HEK293T (cell line): ENCODE data around the gene ZNF367.

Experiments used
- CTBP1 ChIP-seq: fragments of 450-650 bp; IDR thresholded peaks from 2 replicates; pipeline ENCODE4 v1.6.1; 2016; ENCODE audit warnings: borderline replicate concordance
- FOXM1 ChIP-seq: fragments of 450-650 bp; IDR thresholded peaks from 2 replicates; pipeline ENCODE4 v1.6.1; 2017; ENCODE audit warnings: mild to moderate bottlenecking, borderline replicate concordance

DNA sequence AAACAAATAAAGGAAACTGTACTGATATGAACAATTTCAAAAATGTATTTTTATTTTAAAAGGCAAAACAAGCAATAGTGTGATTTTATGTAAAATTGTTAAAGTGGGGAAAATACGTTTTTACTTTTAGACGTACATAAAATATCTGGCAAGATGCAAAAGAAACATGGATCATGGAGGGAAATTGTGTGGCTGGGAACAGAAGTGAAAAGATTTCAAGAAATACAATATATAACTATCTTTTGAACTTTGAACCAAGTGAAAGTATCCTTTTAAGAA lies 1.5 kb upstream of the ZNF367 start:
- TF ChIP-seq CTBP1: no peak
- TF ChIP-seq FOXM1: no peak
